ENCODE measurements around the gene ATP9B. TPM values are rescaled to one million over a fixed set of nuclear protein-coding genes. Genes with fewer than 3 reads are reported as not detected.

The ATP9B gene
- total RNA-seq, 1 donor from 2014 or later, result 12.6 TPM

GRCh38 chr18:79383388-79384056 is 314.3 kb downstream of the ATP9B start:
- no peak overlapping the region for H3K27ac Mint-ChIP-seq (ENCODE audit: unreplicated experiment)
- Histone ChIP-seq H3K79me2 (ENCODE audit: insufficient read depth, low read length) (no peaks in the 10 kb centered on the region), H3K36me3 (ENCODE audit: insufficient read depth, low read length) (no peaks in the 10 kb centered on the region), H3K4me3 (ENCODE audit: insufficient read depth, low read depth, low read length) (no peak overlapping the region), H3K9me3 (ENCODE audit: insufficient read depth, low read depth, low read length) (no peaks in the 10 kb centered on the region), H3K4me2 (ENCODE audit: low read length) (no peak overlapping the region), H3K27ac (ENCODE audit: low read depth, low read length) (no peak overlapping the region), H2AFZ (ENCODE audit: low read depth, low read length) (no peak overlapping the region), H3K9ac (ENCODE audit: low read length) (no peak overlapping the region), H3K27me3 (ENCODE audit: insufficient read depth, low read length) (peaks cover 10% of the 10 kb centered on the region), H4K20me1 (ENCODE audit: insufficient read depth, low read length) (peaks cover 8% of the 10 kb centered on the region), H3K4me1 (ENCODE audit: insufficient read depth, low read length) (peaks cover 3% of the 10 kb centered on the region)
- no peak for DNase-seq (ENCODE audit: low read depth)
- TF ChIP-seq CTCF (IDR thresholded peaks at IDR 0.05; ENCODE audit: insufficient read depth, low read depth, low read length) (no peak), EZH2 (IDR thresholded peaks at IDR 0.05; ENCODE audit: insufficient read depth, low read length) (no peak)
- peaks cover 14% of the 10 kb centered on the region for H3K27me3 Mint-ChIP-seq (ENCODE audit: low read depth, unreplicated experiment)
- no peak for FAIRE-seq
- no peaks in the 10 kb centered on the region for H3K9me3 Mint-ChIP-seq (ENCODE audit: unreplicated experiment)
- peaks cover 1% of the 10 kb centered on the region for H3K4me1 Mint-ChIP-seq (ENCODE audit: low read depth, unreplicated experiment)
- H3K36me3 Mint-ChIP-seq (ENCODE audit: low read depth, unreplicated experiment), result no peaks in the 10 kb centered on the region
- no peak overlapping the region for H3K4me3 Mint-ChIP-seq (ENCODE audit: unreplicated experiment)

- H3K36me3 Mint-ChIP-seq (ENCODE audit: low read depth, unreplicated experiment), result no peaks in the 10 kb centered on the region
Measured at GRCh38 chr18:79384151-79384807, 315.1 kb downstream of the ATP9B start.

More at GRCh38 chr18:79384151-79384807, 315.1 kb downstream of the ATP9B start:
- H3K9ac ChIP-seq (ENCODE audit: low read length), result no peak overlapping the region
- no peak for TF ChIP-seq EZH2 (IDR thresholded peaks at IDR 0.05; ENCODE audit: insufficient read depth, low read length)
- no peak for TF ChIP-seq CTCF (IDR thresholded peaks at IDR 0.05; ENCODE audit: insufficient read depth, low read depth, low read length)
- no peak for DNase-seq (ENCODE audit: low read depth)
- no peaks in the 10 kb centered on the region for H3K79me2 ChIP-seq (ENCODE audit: insufficient read depth, low read length)
- Mint-ChIP-seq H3K4me3 (ENCODE audit: unreplicated experiment) (peak overlapping the region; percentile 14), H3K27me3 (ENCODE audit: low read depth, unreplicated experiment) (peaks cover 18% of the 10 kb centered on the region), H3K27ac (ENCODE audit: unreplicated experiment) (no peak overlapping the region), H3K4me1 (ENCODE audit: low read depth, unreplicated experiment) (peaks cover 2% of the 10 kb centered on the region), H3K9me3 (ENCODE audit: unreplicated experiment) (no peaks in the 10 kb centered on the region)
- no peaks in the 10 kb centered on the region for H3K4me1 ChIP-seq (ENCODE audit: insufficient read depth, low read length)
- H4K20me1 ChIP-seq (ENCODE audit: insufficient read depth, low read length), result peaks cover 8% of the 10 kb centered on the region
- no peak overlapping the region for H3K4me2 ChIP-seq (ENCODE audit: low read length)
- no peak overlapping the region for H3K4me3 ChIP-seq (ENCODE audit: insufficient read depth, low read depth, low read length)
- no peaks in the 10 kb centered on the region for H3K9me3 ChIP-seq (ENCODE audit: insufficient read depth, low read depth, low read length)
- H3K27me3 ChIP-seq (ENCODE audit: insufficient read depth, low read length), result peaks cover 17% of the 10 kb centered on the region
- no peak for FAIRE-seq
- no peak overlapping the region for H3K27ac ChIP-seq (ENCODE audit: low read depth, low read length)
- H2AFZ ChIP-seq (ENCODE audit: low read depth, low read length), result no peak overlapping the region
- no peaks in the 10 kb centered on the region for H3K36me3 ChIP-seq (ENCODE audit: insufficient read depth, low read length)

All from astrocyte (in vitro differentiated cells and primary cell).